Neutrophil (primary cell): Measurements from ENCODE around the gene GPR12.

Source experiments
- H3K27ac ChIP-seq: fragments of 200-600 bp; sonication (generic); 2 replicates; pipeline ENCODE4 v1.5.1; 2016; ENCODE audit warnings: mild to moderate bottlenecking, moderate library complexity
- H3K27me3 ChIP-seq: fragments of 200-600 bp; sonication (generic); 2 replicates; pipeline ENCODE4 v1.6.0; 2016; ENCODE audit warnings: mild to moderate bottlenecking
- H3K36me3 ChIP-seq: fragments of 200-600 bp; sonication (generic); 2 replicates; pipeline ENCODE4 v1.5.1; 2017
- H3K4me1 ChIP-seq, 2 experiments: fragments of 200-600 bp in 1 of 2; sonication (generic) in 1 of 2; 1 replicate in 1 of 2; 2 replicates in 1 of 2; pipeline versions ENCODE4 v1.5.1 to v1.6.1; 2013 to 2016; ENCODE audit warnings: low read depth in 1 of 2, low read length in 1 of 2, mild to moderate bottlenecking in 1 of 2, moderate library complexity in 1 of 2; ENCODE audit not compliant: control insufficient read depth in 1 of 2, insufficient read depth in 1 of 2
- H3K4me3 ChIP-seq, 2 experiments: fragments of 200-600 bp in 1 of 2; sonication (generic) in 1 of 2; 1 replicate in 1 of 2; 2 replicates in 1 of 2; pipeline ENCODE4 v1.5.1; 2013 to 2016; ENCODE audit warnings: low read depth in 1 of 2, low read length in 1 of 2, mild to moderate bottlenecking in 1 of 2, moderate library complexity in 1 of 2
- H3K9me3 ChIP-seq: fragments of 200-600 bp; sonication (generic); 2 replicates; pipeline ENCODE4 v1.5.1; 2016
- TF ChIP-seq, protein P1 (sequence below): fragments of 200-600 bp; sonication (generic); IDR thresholded peaks from 2 replicates; pipeline ENCODE4 v1.5.1; 2016; ENCODE audit warnings: antibody characterized with exemption

Gene GPR12

DNA sequence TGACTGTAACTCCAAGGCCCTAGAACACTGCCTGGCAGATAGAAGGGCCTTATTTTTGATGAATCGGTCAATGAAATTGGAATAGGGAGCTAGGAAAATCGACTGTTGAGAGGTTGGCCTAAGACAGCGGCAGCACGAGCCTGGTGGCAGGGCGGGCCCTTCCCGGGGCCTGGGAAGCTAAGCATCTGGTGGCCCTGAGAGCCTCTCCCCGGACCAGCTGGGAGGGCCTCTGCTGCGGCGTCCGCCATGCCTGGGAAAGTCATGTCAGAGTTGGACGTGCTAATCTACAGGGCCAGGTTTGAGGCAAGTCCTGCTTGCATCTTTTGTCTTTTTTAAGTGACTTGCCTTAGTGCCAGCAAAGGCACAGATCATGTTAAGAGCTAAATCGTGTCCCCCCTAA lies 11.2 kb upstream of the GPR12 start:
- Histone ChIP-seq H3K27ac (no peak overlapping the region), H3K27me3 (no peaks in the 10 kb centered on the region), H3K4me1 (no peaks in the 10 kb centered on the region), H3K4me3 (no peak overlapping the region), H3K9me3 (no peaks in the 10 kb centered on the region), H3K36me3 (no peaks in the 10 kb centered on the region)
- TF ChIP-seq, protein P1, sequence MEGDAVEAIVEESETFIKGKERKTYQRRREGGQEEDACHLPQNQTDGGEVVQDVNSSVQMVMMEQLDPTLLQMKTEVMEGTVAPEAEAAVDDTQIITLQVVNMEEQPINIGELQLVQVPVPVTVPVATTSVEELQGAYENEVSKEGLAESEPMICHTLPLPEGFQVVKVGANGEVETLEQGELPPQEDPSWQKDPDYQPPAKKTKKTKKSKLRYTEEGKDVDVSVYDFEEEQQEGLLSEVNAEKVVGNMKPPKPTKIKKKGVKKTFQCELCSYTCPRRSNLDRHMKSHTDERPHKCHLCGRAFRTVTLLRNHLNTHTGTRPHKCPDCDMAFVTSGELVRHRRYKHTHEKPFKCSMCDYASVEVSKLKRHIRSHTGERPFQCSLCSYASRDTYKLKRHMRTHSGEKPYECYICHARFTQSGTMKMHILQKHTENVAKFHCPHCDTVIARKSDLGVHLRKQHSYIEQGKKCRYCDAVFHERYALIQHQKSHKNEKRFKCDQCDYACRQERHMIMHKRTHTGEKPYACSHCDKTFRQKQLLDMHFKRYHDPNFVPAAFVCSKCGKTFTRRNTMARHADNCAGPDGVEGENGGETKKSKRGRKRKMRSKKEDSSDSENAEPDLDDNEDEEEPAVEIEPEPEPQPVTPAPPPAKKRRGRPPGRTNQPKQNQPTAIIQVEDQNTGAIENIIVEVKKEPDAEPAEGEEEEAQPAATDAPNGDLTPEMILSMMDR: no peak

DNA sequence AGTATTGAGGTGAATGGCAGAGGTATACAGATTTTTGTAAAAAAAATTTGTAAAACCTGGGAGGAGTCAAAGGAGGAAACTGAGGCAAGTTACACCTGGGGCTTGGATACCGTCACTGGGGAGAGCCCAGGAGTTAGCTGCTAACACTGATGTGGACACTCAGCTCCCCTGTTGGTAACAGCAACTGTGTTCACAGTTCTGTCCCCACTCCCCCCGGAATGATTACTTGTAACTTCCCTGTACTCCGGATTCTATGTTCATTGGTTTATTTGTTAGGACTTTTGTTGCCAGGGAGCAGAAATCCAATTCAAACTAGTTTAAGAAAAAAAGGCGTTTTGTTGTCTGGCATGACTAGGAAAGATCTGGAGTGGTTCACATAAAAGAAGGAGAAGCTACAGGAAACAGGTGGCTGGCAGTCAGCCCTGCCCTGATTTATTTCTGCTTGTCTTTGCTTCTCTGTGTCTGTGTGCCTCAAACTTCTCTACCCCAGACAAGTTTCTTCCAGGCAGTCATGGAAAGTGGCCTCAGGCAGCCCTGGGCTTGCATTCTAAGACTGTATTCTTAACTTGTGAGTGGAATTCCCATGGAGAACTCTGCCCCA lies 2.3 kb upstream of the GPR12 start:
- H3K36me3 ChIP-seq: no peaks in the 10 kb centered on the region
- H3K27ac ChIP-seq: no peak overlapping the region
- peaks cover 0 to 6% of the 10 kb centered on the region in 2 experiments for H3K4me1 ChIP-seq
- TF ChIP-seq, protein P1: no peak
- no peaks in the 10 kb centered on the region for H3K9me3 ChIP-seq
- no peak overlapping the region for H3K4me3 ChIP-seq
- peaks cover 75% of the 10 kb centered on the region for H3K27me3 ChIP-seq

DNA sequence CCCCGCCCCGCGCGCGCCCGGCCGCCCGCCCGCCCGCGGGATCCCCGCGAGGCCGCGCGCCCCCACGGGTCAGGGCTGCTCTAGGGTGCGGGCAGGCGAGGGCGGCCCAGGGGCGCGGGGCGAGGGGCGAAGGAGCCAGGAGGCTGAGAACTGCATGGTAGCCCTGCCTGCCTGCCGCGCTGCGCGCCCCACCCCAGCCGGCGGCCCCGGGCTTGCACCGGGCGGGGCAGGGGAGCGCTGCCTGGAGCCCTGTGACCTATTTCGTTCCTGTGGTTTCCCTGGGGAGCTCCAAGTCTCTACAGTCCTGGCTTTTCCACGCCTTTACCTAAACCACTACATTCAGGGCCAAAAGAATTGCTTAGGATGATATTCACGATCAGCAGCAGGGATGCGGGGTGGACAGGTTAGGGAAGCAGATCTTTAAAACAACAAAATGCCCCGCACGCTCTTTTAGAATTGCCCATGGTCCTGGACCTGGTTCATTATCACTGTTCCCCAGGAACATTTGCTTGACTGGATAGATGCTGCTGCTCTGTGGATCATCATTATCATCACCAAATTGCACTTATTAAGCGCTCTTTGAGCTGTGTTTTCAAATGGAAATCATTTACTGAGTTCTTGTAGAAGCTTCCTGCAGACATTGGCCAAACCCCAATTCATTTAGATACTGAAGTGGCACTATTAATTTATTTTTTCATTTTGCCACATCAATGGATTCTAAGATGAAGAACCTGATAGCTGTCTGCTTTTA lies 421 bp upstream of the GPR12 start:
- peaks cover 0 to 6% of the 10 kb centered on the region in 2 experiments for H3K4me1 ChIP-seq

DNA sequence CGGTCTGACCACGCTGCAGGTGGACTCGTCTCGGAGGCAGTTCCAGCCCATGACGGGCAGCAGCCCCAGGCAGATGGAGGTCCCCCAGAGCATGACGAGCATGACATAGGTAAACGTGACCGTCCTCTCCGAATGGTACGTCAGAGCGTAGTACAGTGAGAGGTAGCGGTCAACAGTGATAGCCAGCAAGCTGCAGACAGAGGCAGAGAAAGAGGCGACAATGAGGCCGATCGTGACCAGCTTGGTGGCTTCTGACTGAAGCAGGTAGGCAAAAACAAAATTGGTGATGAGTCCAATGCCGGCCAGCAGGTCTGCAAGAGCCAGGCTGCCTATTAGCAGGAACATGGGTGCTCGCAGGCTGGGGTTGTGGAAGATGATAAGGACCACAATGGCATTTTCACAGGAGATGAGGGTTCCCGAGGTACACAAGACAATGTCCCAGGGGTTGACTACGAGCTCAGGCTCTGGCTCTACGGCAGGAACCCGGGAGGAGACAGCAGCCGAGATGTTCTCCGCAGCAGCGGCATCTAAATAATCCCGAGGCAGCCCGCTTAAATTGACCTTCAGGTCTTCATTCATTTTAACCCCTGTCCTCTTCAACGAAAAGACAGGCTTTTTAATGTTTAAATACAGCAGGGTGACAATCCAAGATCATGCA lies 1.2 kb downstream of the GPR12 start:
- peaks cover 0 to 6% of the 10 kb centered on the region in 2 experiments for H3K4me1 ChIP-seq
- H3K27me3 ChIP-seq: peaks cover 72% of the 10 kb centered on the region
- H3K4me3 ChIP-seq: no peak overlapping the region
- no peaks in the 10 kb centered on the region for H3K36me3 ChIP-seq
- TF ChIP-seq, protein P1: no peak
- H3K27ac ChIP-seq: no peak overlapping the region
- H3K9me3 ChIP-seq: no peaks in the 10 kb centered on the region

More for the DNA sequence above, 421 bp upstream of the GPR12 start:
- Histone ChIP-seq H3K4me3 (no peak overlapping the region), H3K36me3 (no peaks in the 10 kb centered on the region), H3K27me3 (peaks cover 83% of the 10 kb centered on the region), H3K27ac (no peak overlapping the region), H3K9me3 (no peaks in the 10 kb centered on the region)
- TF ChIP-seq, protein P1: no peak

DNA sequence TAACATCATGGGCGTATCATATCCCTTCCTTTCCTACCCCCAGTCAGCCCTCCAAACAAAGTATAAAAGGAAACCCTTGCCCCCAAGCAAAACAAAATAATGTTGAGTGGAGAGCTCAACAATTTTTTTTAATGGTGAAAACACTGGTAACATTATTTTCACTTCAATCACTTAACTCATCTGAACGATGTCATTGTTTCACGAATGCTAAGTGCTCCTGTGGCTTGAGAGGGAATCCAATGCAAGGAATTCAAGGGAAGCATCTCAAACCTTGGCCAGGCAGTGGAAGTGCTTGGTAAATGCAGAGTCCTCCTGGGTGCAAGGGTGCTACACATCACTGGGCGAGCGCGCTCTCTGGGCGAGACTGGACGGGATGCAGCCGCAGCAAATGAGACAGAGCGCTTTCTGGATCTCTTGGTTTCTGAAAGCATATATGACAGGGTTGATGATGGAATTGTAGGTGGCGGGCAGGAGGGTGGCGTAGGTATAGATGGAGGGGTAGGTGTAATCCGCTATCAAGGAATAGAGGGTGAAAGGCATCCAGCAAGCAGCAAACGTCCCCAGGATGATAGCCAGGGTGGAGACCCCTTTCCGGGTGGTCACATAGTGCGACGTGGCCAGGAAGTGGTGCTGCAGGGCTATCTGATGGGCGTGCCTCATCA lies 2.0 kb downstream of the GPR12 start:
- Histone ChIP-seq H3K9me3 (no peaks in the 10 kb centered on the region), H3K27me3 (peaks cover 65% of the 10 kb centered on the region), H3K4me1 (peaks cover 0 to 6% of the 10 kb centered on the region in 2 experiments), H3K36me3 (no peaks in the 10 kb centered on the region), H3K4me3 (no peak overlapping the region), H3K27ac (no peak overlapping the region)
- TF ChIP-seq, protein P1: no peak
